Activated CD8-positive, alpha-beta T cell treated with anti-CD3 and anti-CD28 coated beads for 36 hours (primary cell): ENCODE measurements around the gene GIPC3. TPM values are rescaled to one million over a fixed set of nuclear protein-coding genes. Genes with fewer than 3 reads are reported as not detected.

Source experiments
- ATAC-seq: fragments of 200-7000 bp; cut with Tn5 transposase; one replicate; pipeline ENCODE4 v1.10.0; 2021; ENCODE audit warnings: mild to moderate bottlenecking, moderate library complexity
- CTCF ChIA-PET: fragments of 350-600 bp; sonication (Branson Sonifier 250); formaldehyde crosslinking; loops from one replicate; lab custom pipeline; 2021; ENCODE audit warnings: antibody characterized with exemption; lab: Charles Lee
- POLR2A ChIA-PET: fragments of 350-600 bp; sonication (Branson Sonifier 250); formaldehyde crosslinking; loops from one replicate; lab custom pipeline; 2021; ENCODE audit warnings: antibody characterized with exemption; lab: Charles Lee
- DNase-seq: peaks from one replicate; pipeline ENCODE4 v3.0.0-alpha.2; 2020
- H3K27ac Mint-ChIP-seq: one replicate; pipeline ENCODE4 v1.8.0; 2021; ENCODE audit warnings: mild to moderate bottlenecking, mixed read lengths
- H3K27me3 Mint-ChIP-seq: one replicate; pipeline ENCODE4 v1.8.0; 2021; ENCODE audit warnings: mixed read lengths
- H3K36me3 Mint-ChIP-seq: one replicate; pipeline ENCODE4 v1.8.0; 2021; ENCODE audit warnings: low read depth, mixed read lengths
- H3K4me1 Mint-ChIP-seq: one replicate; pipeline ENCODE4 v1.8.0; 2021; ENCODE audit warnings: low read depth, mixed read lengths
- H3K4me3 Mint-ChIP-seq: one replicate; pipeline ENCODE4 v1.8.0; 2021; ENCODE audit warnings: mild to moderate bottlenecking, moderate library complexity, mixed read lengths
- H3K9me3 Mint-ChIP-seq: one replicate; pipeline ENCODE4 v1.8.0; 2021; ENCODE audit warnings: mixed read lengths
- CTCF ChIP-seq: fragments of 200-600 bp; IDR thresholded peaks from one replicate; pipeline ENCODE4 v1.8.0; 2022; ENCODE audit warnings: antibody characterized with exemption, mild to moderate bottlenecking
- intact Hi-C: fragments of 100-400 bp; cut with micrococcal nuclease; formaldehyde crosslinking; loops from one replicate; pipeline ENCODE4 v1.10.0; 2022
- total RNA-seq, 2 experiments: library from RNA; stranded (reverse); gene quantifications; one replicate each; pipeline ENCODE4 v1.2.3, GENCODE V29; 2021

GIPC3 gene
- total RNA-seq, 2 experiments from 2014 or later: 0.09 to 0.14 TPM

- H3K36me3 Mint-ChIP-seq: peaks cover 3% of the 10 kb centered on the region
- H3K9me3 Mint-ChIP-seq: no peaks in the 10 kb centered on the region
- H3K27me3 Mint-ChIP-seq: no peaks in the 10 kb centered on the region
These were observed 20.5 kb downstream of the GIPC3 start for GRCh38 chr19:3605770-3606169.

DNA sequence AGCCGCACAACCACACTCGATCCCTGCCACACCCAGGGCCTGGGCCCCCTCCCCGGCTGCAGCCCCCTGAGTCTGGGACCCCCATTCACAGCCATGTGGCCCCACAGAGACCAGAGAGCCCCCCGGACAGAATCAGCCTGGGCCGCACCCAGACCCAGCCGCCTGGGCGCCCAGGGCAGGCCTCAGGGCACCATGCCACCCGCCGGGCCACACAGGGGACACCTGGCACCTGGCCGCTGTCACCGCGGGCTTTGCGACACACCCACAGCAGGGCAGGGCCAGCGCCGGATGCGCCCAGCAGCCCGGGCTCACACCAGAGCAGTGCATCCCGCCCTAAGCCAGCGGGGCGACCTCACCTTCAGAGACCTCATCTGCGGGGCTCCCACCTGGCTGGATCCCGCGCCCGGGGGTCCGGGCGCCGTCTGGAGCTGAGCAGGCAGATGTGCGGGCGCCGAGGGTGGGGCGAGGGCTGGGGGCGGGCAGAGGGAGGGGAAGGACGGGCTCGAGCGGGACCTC lies 21.0 kb downstream of the GIPC3 start:
- H3K27ac Mint-ChIP-seq: no peak overlapping the region
- H3K27me3 Mint-ChIP-seq: no peaks in the 10 kb centered on the region
- no peak overlapping the region for H3K4me3 Mint-ChIP-seq
- peaks cover 3% of the 10 kb centered on the region for H3K36me3 Mint-ChIP-seq
- TF ChIP-seq CTCF: no peak
- ATAC-seq (peak; percentile 48), DNase-seq (peak; percentile 59)
- CTCF ChIA-PET: no interaction called here
- peaks cover 11% of the 10 kb centered on the region for H3K4me1 Mint-ChIP-seq
- H3K9me3 Mint-ChIP-seq: no peaks in the 10 kb centered on the region
- POLR2A ChIA-PET: no interaction called here
- intact Hi-C loops: no loop called here

More at GRCh38 chr19:3605770-3606169, 20.5 kb downstream of the GIPC3 start:
- no peak overlapping the region for H3K27ac Mint-ChIP-seq
- H3K4me1 Mint-ChIP-seq: peaks cover 11% of the 10 kb centered on the region
- no peak for DNase-seq
- no peak overlapping the region for H3K4me3 Mint-ChIP-seq
- ChIA-PET POLR2A (no interaction called here), CTCF (no interaction called here)
- no peak for ATAC-seq
- intact Hi-C loops: no loop called here
- TF ChIP-seq CTCF: no peak

DNA sequence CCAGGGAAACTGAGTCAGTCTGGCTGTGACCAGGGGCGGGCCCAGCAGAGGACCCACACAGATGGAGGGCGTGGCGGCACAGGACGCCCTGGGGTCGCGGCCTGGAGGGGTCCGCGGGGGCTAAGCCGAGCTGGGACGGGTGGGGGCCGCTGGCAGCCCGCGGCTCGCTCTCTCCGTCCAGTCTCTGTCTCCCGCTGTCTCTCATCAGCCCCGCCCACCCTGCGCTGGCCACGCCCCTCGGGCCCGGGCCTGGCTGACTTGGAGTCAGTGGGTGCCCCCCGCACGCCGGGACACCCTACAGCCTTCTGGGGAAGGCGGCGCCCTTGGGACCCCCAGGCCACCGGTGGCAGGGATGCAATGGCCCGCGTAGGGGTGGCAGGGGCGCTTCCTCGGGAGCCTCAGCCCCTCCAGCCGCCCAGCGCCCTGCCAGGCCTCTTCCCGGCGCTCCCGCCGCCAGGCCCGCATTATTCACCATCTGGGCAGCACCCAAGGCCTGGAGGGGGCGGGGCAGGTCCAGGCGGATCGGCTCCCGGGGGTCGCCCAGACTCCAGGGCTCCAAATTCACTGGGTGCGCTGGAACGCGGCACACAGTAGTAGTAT lies 21.5 kb downstream of the GIPC3 start, which contains the start of gene TBXA2R:
Gene TBXA2R, minus strand, starts transcription at position 186 of the 600 bp plus-strand sequence. CDS start 6,241 bp downstream, outside the sequence.
- peak; percentile 83 for DNase-seq
- intact Hi-C loops: no loop called here
- H3K4me1 Mint-ChIP-seq: peaks cover 11% of the 10 kb centered on the region
- H3K27ac Mint-ChIP-seq: no peak within 1 kb of the TSS
- peak within 1 kb of the TSS; percentile 47 for H3K4me3 Mint-ChIP-seq
- CTCF ChIA-PET: no interaction called here
- H3K9me3 Mint-ChIP-seq: no peaks in the 10 kb centered on the region
- peak; percentile 51 for ATAC-seq
- no peak for TF ChIP-seq CTCF
- H3K36me3 Mint-ChIP-seq: peaks cover 5% of the 10 kb centered on the region
- POLR2A ChIA-PET: interaction anchor here (0.8 kb wide), 1 partner anchor 73 kb away, joined by 3 read pairs; no protein-coding TSS in a partner anchor
- H3K27me3 Mint-ChIP-seq: no peaks in the 10 kb centered on the region

DNA sequence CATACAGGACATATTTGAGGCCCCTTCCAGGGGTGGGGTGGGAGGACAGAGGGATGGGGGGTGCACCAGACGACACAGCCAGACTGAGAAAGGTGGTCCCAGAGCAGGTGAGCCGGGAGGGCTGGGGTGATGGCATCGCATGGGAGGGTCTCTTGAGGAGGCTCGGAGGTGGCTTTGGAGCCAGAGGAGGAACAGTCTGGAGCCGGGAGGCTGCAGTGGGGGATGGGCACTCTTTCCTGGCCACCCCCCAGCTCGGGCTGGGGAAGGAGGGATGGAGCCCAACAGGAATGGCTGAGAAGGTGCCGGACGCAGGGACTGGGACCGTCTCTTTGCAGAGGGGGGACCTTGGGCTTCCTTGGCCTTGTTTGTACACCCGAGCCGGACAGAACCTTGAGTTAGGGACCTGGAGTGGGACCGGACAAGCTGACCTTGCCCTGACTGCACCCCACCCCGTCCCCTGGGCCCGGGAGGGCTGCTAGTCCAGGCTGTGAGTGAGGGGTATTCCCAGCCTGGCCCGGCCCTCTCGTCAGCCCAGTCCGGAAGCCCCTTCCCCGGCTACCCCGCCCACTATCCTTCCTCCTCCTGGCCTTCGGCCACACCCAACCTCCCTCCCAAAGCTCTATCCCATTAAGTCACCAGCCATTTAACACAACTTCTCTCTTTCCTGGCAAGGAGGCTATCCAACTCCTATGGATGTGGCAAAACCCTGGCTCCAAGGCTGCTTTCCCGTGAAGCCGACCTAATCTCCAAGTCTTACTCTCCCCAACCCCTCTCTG lies 22.2 kb downstream of the GIPC3 start:
- H3K4me1 Mint-ChIP-seq: peaks cover 11% of the 10 kb centered on the region
- no peak for DNase-seq
- H3K36me3 Mint-ChIP-seq: peaks cover 9% of the 10 kb centered on the region
- ATAC-seq: no peak
- peak overlapping the region; percentile 47 for H3K4me3 Mint-ChIP-seq
- no peaks in the 10 kb centered on the region for H3K9me3 Mint-ChIP-seq
- no peaks in the 10 kb centered on the region for H3K27me3 Mint-ChIP-seq
- TF ChIP-seq CTCF: no peak
- ChIA-PET CTCF (interaction anchor here (1.2 to 1.4 kb wide), 4 partner anchors 18 to 85 kb away, joined by 3 to 5 read pairs (median 3); partner anchors contain the start of gene GIPC3), POLR2A (interaction anchor here (0.8 kb wide), 1 partner anchor 74 kb away, joined by 3 read pairs; no protein-coding TSS in a partner anchor)
- peak overlapping the region; percentile 26 for H3K27ac Mint-ChIP-seq
- intact Hi-C loops: no loop called here
